Neural progenitor cell (in vitro differentiated cells): ENCODE results near the gene SERF2.

Source experiments
- EZH2 ChIP-seq: fragments of 200-600 bp; sonication (generic); IDR thresholded peaks from 2 replicates; pipeline ENCODE4 v1.6.1; 2017; ENCODE audit warnings: antibody characterized with exemption, mild to moderate bottlenecking, moderate library complexity
- TF ChIP-seq, protein P1 (sequence below): fragments of 200-600 bp; sonication (generic); IDR thresholded peaks from 2 replicates; pipeline ENCODE4 v1.5.1; 2017; ENCODE audit warnings: antibody characterized with exemption, mild to moderate bottlenecking

GRCh38 chr15:43751885-43752284, 40.2 kb upstream of the SERF2 start:
- TF ChIP-seq, protein P1, sequence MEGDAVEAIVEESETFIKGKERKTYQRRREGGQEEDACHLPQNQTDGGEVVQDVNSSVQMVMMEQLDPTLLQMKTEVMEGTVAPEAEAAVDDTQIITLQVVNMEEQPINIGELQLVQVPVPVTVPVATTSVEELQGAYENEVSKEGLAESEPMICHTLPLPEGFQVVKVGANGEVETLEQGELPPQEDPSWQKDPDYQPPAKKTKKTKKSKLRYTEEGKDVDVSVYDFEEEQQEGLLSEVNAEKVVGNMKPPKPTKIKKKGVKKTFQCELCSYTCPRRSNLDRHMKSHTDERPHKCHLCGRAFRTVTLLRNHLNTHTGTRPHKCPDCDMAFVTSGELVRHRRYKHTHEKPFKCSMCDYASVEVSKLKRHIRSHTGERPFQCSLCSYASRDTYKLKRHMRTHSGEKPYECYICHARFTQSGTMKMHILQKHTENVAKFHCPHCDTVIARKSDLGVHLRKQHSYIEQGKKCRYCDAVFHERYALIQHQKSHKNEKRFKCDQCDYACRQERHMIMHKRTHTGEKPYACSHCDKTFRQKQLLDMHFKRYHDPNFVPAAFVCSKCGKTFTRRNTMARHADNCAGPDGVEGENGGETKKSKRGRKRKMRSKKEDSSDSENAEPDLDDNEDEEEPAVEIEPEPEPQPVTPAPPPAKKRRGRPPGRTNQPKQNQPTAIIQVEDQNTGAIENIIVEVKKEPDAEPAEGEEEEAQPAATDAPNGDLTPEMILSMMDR = no peak
- no peak for TF ChIP-seq EZH2
